Activated CD4-positive, alpha-beta T cell treated with anti-CD3 and anti-CD28 coated beads, Interleukin-10, Interleukin-2, amounts not matched to agents 100 ng/mL and 50 ng/mL, durations not matched to agents 16 hours and 8 hours (primary cell): ENCODE measurements around the gene SMCO3.

Experiments
- DNase-seq: peaks from one replicate; pipeline ENCODE4 v3.0.0-alpha.2; 2020

Gene SMCO3

GRCh38 chr12:14814014-14814413 is at the start of gene SMCO3:
Gene SMCO3 (minus strand): TSS chr12:14814182. CDS start chr12:14806680, 7,502 bp downstream.
- DNase-seq: no peak

GRCh38 chr12:14860490-14860889 is 46.5 kb upstream of the SMCO3 start:
- no peak for DNase-seq

DNA sequence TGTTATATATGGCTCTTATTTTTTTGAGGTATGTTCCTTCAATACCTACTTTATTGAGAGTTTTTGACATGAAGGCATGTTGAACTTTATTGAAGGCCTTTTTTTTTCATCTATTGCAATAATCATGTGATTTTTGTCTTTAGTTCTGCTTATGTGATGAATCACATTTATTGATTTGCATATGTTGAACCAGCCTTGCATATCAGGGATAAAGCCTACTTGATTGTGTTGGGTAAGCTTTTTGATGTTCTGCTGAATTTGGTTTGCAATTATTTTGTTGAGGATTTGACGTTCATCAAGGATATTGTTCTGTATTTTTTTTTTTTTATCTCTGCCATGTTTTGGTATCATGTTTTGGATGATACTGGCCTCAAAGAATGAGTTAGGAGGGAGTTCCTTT is 44.5 kb upstream of the SMCO3 start:
- no peak for DNase-seq

- DNase-seq: no peak
Observed at GRCh38 chr12:14854586-14855183, 40.7 kb upstream of the SMCO3 start.

- DNase-seq: no peak
Observed at GRCh38 chr12:14853961-14854360, 40.0 kb upstream of the SMCO3 start.

DNA sequence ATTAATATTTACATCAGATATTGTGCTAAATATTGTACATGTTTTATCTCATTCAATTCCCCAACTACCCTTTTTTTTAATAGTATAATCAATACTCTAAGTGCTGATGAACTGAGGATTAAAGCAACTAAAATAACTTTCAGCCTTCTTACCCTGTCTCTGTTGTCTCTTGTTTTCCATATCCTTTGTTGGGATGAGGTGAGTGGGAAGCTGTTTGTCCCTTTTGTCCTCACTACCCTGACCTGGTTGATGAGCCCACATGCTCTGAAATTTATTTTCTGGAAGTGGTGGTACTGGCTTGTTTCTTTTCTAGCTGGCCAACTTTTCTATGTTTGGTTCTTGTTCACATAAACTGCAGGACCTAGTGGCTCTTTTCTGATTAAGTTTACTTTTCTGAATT is 38.9 kb upstream of the SMCO3 start:
- no peak for DNase-seq

DNA sequence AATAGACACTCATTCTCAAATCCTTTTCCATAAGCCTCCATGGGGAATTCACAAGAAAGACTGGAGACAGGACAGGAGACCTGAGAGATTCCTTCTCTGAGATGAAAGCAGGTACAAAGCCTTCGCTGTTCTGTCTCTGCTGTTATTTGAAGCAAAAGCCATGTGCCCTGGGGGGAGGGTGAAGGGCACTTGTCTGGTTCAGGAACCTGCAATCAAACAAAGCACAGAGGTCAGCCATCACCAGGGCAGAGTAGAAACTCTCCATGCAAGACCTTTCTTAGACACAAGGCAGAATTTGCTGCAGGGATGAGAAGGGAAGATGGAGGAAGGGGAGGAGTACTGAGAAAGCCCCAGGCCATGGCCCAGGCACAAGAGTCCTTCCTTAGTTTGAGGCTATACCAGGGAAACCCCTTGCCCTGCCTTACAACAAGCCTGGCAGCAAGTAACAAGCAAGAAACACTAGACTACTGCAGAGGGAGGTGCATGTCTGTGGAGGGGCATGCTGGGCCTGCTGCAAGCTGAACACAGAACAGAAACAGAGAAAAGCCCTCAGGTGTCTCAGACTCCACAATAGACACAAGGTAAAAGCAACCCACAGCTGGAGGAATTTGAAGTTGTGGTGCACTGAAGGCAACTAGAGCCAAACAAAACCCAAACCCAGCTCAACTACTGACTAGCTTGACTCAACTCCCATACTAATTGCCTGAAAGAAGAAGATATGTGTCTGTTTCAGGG is 37.1 kb upstream of the SMCO3 start:
- no peak for DNase-seq

DNA sequence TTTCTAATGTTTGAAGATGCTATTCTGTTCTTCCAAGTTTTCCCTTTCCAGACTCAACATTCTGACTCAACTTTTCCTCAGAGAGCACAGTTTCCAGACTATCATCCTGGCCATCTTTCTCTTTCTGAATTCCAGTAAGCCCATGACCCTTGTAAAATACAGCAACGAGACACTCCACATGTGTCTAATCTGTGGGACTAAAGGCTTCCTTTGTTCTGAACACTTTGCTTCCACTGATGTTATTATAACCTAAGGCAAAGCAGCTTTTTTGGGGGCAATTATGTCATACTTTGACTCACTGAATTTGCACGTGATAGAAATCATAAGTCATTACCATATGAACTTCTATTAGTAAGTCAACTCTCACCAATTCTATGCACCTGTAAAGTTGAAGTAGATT is 35.7 kb upstream of the SMCO3 start:
- DNase-seq: no peak

GRCh38 chr12:14846876-14847580 is 33.0 kb upstream of the SMCO3 start:
- DNase-seq: no peak

- DNase-seq: no peak
Observed at GRCh38 chr12:14846042-14846587, 32.1 kb upstream of the SMCO3 start.

DNA sequence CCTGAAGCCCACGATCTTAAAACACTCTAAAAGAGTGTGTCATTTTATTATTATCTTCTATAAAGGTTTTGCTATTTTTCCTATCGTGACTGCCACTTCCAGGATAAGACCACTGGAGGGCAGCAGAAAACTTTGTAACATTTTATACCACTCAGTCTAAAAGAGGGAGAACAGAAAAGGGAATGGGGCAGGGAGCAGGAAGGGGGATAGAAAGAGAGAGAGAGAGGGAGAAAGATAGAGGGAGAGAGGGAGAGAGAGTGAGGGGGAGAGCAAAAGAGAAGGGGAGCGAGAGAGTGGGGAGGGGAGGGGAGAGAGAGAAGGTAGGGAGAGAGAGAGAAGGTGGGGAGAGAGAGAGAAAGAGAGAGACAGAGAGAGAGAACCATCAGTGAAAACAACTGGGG is 31.4 kb upstream of the SMCO3 start:
- peak; percentile 56 for DNase-seq

GRCh38 chr12:14844401-14844800 is 30.4 kb upstream of the SMCO3 start:
- no peak for DNase-seq

DNA sequence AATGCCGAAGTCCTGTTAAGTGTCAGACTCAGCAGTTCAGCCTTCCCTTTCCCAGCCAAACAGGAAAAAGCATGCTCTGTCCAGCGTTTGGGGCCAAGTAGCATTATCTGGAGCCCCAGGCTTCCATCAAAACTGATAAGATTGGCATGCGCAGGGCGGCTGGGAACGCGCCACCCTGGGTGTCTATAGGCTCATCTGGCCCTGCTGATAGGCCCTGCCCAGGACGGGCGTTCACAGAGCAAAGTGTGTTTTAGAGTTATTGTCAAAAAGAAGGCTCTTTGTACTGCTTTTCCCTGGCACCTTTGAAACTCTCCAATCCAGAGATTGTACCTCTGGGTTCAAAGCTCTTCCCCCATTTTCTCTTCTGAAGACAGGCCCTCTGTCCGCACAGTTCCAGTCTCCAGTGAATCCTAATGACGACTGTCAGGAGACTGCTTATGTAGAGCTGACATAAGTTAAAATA is 29.5 kb upstream of the SMCO3 start, which contains the start of gene ART4:
Gene ART4 (minus strand): TSS at position 102 of the 463 bp plus-strand sequence. CDS start 413 bp downstream, outside the sequence.
- no peak for DNase-seq

DNA sequence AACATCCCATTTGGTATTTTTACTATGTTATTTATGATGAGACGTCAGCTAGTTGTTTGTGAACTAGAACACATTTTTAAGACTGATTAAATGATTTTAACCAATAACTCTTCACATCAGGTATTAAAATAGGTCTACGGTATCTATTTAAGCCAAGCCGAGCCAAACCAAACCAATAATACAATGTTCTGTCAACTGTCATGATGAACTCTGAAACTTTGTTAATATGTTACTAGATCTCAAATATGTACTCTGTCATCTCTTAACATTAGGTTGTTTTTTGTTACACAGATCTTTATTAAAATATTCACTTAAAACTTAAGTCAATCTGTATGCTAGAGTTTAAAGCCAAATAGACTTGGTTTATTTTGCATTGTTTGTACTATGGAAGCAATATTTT is 28.3 kb upstream of the SMCO3 start:
- DNase-seq: no peak

GRCh38 chr12:14841761-14842160 is 27.8 kb upstream of the SMCO3 start:
- no peak for DNase-seq

- no peak for DNase-seq
Observed at GRCh38 chr12:14840616-14841015, 26.6 kb upstream of the SMCO3 start.

GRCh38 chr12:14839262-14839661 is 25.3 kb upstream of the SMCO3 start:
- no peak for DNase-seq

GRCh38 chr12:14836336-14837210 is 22.6 kb upstream of the SMCO3 start:
- no peak for DNase-seq

DNA sequence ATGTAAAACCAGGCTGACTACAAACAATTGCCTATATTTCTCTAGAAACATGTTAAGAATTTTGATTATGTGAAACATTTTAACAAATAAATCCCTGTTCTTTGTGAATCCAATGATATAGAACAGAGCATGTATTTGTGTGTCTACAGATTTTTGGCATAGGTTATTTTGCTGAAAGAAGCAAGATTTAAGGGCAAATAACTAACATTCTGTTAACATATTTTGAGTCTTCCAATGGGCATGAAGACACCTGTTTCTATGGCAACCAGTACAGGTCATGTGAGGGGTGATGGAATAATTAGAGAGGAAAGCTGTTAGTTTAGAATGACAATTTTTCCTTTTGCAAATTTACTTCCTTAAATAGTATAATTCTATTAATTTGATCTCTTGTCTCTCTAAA is 20.5 kb upstream of the SMCO3 start:
- DNase-seq: no peak

DNA sequence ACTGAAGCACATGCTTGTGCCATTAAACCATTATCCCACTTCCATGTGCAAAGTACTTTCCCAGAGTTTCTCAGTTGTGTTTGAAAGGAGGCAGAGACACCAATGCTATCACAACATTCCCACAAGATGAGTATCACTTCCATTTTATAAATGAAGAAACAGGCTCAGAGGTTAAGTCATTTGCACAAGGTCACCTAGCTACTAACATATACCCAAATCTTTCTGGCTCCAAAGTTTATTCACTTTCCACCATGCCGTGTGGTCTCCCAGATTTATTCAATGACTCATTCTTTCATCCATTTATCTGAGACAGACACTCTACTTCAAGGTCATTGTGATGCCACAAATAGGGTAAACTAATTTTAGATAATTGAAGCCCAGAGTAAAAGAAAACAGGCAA is 20.0 kb upstream of the SMCO3 start:
- no peak for DNase-seq

DNA sequence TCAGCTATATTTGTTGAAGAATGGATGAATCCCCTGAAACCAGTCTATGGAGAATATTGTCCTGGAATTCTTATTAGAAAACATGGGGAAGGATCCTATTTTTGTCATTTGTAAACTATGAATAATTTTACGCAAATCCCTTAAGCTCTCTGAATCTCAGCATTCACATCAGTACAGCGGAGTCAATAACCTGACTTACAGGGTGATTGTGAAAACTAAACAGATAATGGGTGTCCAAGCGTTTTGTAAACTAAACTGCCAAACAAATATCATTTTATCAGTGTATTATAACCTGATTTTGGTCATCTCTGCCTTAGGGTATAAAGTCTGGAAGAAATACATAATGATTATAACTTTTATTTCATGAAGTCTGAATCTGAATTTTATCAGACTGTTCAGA is 19.4 kb upstream of the SMCO3 start:
- DNase-seq: no peak

GRCh38 chr12:14828892-14829291 is 14.9 kb upstream of the SMCO3 start:
- DNase-seq: peak; percentile 11

DNA sequence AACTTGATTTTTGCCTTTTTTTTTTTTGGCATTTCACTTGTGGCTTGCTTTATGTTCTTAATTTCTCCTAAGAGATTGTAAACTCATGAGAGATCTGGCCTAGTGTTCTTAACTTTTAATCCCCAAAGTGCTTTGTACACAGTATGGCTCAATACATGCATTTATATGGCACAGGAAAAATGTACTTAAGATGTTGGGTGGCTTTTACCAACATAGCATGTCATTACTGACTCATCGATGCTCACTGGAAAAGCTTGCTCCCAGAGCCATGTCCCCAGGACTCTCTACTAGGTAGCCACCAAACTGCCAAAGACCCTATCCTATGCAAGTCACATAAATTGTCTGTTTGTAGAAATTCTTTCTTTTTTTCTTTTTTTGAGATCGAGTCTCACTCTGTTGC is 13.1 kb upstream of the SMCO3 start:
- DNase-seq: no peak
